Skin epidermis (tissue), 12 donors: ENCODE measurements around the gene RAB28.
"Not testable (repeated sequence)": the region's sequence is repeated elsewhere in the genome, so short reads cannot be mapped to it uniquely, and the experiment has no call there.

Source experiments
- H3K27ac ChIP-seq, 21 experiments: fragments of 200-600 bp; sonication (generic) in 11 of 21; one replicate each; pipeline ENCODE4 v1.5.0; 2020; ENCODE audit warnings: mild to moderate bottlenecking in 3 of 21, inconsistent platforms in 2 of 21, moderate library complexity in 2 of 21
- H3K4me3 ChIP-seq, 7 experiments: fragments of 200-600 bp; sonication (generic) in 2 of 7; one replicate each; pipeline ENCODE4 v1.5.0; 2020; ENCODE audit warnings: inconsistent platforms in 2 of 7, mild to moderate bottlenecking in 2 of 7, moderate library complexity in 1 of 7

RAB28 gene

DNA sequence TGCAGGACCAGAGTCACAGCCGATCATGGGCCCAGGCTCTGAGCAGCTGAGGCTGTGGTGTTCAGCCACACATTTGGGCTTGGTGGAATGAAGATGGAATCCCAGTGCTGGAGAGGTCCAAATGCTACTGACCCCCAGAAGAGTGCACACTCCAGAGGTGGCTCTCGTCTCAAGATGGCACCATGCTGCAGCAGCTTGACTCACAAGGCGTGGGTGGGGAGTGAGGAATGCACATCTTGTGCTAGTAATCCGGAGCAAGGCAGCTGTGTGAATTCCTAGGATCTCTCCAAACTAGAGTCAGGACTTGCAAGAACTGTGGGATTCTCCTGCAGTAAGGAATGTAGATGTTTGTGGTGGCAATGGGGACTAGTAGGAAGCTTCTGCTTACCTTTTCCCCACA is 28.7 kb downstream of the RAB28 start:
- no peak overlapping the region for H3K27ac ChIP-seq
- H3K4me3 ChIP-seq, result no peak overlapping the region

DNA sequence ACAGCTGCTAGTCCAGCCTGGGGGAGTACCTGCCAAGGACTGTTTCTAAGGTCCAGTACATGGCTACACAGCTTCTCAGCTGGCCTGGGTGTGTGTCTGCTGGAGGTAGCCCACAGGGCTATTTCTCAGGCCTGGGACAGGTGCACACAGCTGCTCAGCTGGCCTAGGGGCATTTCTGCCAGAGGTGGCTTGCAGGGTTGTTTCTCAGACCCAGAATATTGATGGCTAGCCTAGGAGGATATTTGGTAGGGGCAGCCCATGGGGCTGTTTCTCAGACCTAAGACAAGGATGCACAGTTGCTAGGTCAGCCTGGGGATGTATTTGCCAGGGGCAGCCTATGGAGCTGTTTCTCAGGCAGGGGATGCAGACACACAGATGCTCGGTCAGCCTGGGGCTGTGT is 29.4 kb downstream of the RAB28 start:
- Histone ChIP-seq H3K27ac (no peak overlapping the region), H3K4me3 (no peak overlapping the region)

DNA sequence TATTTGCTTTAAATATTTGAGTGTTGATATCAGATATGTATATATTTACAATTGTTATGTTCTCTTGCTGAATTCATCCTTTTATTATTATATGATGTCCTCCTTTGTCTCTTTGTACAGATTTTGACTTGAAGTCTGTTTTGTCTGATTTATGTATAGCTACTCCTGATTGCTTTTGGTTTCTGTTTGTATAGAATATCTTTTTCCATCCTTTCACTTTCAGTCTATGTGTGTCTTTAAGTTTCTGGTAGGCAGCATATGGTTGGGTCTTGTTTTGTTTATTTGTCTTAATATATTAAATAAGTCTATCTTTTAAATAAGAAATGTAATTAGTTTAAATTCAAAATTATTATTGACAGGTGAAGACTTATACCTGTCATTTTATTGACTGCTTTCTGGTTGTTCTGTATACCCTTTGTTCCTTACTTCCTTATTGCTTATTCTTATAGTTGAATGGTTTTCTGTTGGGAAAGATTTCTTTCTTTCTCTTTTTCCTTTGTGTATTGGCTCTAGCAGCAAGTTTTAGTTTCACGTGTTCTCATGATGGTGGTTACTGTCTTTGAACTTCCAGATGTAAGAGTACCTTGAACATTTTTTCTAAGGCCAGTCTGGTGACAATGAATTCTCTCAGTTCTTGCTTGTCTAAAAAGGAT is 31.1 kb downstream of the RAB28 start:
- Histone ChIP-seq H3K27ac (no peak overlapping the region), H3K4me3 (no peak overlapping the region)

DNA sequence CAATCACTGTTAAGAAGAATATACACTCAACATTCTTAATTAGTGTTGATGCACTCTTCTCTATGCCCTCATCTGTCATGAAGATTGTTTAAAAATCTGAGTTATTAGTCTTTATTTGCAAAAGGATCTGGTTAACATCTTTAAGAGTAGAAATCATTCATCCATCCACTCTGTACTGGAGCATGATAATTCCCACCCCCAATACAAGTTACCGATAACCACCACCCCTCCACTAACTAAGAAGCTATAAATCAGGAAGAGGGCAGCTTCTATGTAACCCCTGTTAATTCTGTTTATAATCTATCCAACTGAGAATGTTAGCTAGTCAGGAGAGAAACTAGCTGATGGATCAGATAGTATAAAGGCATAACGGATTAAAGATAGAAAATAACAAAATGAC is 34.5 kb downstream of the RAB28 start:
- Histone ChIP-seq H3K4me3 (no peak overlapping the region), H3K27ac (no peak overlapping the region)

DNA sequence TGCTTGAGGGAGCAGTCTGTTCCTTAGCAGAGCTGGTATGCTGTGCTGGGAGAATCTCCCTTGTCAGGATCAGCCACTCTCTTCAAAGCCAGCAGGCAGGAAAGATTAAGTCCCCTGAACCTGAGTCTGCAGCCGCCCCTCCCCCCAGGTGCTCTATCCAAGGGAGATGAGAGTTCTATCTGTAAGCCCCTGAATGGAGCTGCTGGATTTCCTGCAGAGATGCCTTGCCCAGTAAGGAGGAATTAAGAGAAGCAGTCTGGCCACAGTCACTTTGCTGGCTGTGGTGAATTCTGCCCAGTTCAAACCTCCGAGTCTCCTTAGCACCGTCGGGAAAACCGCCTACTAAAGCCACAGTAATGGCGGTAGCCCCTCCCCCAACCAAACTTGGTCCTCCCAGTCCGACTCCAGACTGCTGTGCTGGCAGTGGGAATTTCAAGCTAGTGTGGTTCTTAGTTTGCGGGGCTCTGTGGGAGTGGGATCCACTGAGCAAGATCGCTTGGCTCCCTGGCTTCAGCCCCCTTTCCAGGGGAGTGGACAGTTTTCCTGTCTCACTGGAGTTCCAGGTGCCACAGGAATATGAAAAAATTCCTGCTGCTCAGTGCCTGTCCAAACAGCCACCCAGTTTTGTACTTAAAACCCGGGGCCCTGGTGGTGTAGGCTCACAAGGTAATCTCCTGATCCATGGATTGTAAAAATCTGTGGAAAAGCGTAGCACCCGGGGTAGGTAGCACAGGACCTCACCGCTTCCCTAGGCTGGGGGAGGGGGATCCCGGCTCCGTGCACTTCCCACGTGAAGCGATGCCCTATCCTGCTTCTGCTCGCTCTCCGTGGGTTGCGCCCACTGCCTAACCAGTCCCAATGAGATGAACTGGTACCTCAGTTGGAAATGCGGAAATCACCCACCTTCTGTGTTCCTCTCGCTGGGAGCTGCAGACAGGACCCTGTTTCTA is 38.0 kb downstream of the RAB28 start:
- H3K27ac ChIP-seq, result no peak overlapping the region
- H3K4me3 ChIP-seq, result no peak overlapping the region

DNA sequence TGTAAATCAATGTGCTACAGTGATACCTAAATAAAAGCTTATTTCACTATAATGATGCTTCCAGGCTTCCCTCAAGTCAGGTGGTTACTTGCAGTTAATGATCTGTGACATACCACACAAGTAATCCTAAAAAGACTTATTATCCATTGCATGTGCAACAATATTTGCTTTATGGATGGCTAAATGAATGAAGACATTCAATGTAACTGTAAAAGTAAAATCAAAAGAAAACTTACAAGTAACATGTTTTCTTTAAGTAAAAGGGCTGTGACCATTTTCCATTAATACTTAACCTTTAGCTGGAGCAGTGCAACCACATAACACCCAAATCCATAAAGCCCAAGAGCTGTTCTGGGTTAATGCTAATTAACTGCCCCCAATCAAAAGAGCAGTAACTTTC is 42.6 kb downstream of the RAB28 start:
- no peak overlapping the region for H3K27ac ChIP-seq

DNA sequence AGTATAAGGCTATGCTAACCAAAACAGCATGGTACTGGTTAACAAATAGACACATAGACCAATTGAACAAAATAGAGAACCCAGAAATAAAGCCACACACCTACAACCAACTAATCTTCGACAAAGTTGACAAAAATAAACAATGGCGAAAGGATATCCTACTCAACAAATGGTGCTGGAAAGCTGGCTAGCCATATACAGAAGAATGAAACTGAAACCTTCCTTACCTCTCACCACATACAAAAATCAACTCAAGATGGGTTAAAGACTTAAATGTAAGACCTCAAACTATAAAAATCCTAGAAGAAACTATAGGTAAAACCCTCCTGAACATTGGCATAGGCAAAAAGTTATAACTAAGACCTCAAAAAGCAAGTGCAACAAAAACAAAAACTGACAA is 47.2 kb downstream of the RAB28 start:
- no peak overlapping the region for H3K27ac ChIP-seq
- H3K4me3 ChIP-seq, result no peak overlapping the region

More for the DNA sequence above, 42.6 kb downstream of the RAB28 start:
- H3K4me3 ChIP-seq, result no peak overlapping the region

DNA sequence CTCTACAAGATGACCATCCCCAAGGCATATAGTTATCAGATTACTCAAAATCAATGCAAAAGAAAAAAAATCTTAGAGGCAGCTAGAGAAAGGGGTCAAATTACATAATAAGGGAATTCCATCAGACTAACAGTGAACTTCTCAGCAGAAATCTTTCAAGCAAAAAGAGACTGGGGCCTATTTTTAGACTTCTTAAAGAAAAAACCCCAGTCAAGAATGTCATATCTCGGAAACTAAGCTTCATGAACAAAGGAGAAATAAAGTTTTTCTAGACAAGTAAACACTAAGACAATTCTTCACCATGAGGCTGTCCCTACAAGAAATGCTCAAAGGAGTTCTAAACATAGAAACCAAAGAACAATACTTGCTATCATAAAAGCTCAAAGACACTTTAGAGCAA is 51.7 kb downstream of the RAB28 start:
- Histone ChIP-seq H3K4me3 (no peak overlapping the region), H3K27ac (no peak overlapping the region)

DNA sequence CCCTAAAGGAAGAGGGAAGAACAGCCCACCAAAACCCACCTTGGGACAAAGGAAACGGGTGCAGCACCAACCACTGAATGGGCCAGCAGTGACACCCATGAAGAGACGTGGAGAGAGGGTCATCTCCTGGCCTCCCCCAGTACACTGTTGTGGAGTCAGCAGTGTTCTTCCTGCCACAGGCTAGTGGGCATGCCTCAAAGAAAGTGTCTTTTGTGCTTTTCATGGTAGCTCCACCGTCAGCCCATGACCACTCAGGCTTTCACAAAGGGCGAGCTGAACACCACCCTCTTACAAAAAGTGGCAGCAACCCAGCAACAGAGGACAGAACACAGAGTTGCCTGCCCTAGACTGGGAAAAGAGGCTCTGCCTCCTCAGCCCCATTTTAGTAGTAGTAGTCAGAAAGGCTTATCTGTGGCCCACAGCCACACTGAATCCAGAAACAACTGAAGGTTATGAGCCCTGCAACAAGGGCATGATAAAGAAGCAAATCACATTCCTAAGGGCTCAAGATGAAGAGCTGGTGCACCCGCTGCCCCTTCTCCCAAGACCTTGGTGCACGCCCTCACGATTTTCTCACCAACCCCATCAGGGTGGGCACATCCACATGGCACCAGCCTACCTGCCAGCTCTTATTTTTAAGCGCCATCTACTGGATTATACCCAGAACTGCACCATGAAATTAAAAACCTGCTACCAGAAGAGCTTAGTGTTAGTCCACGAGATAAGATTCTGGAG is 53.1 kb downstream of the RAB28 start:
- Histone ChIP-seq H3K4me3 (no peak overlapping the region), H3K27ac (no peak overlapping the region)

DNA sequence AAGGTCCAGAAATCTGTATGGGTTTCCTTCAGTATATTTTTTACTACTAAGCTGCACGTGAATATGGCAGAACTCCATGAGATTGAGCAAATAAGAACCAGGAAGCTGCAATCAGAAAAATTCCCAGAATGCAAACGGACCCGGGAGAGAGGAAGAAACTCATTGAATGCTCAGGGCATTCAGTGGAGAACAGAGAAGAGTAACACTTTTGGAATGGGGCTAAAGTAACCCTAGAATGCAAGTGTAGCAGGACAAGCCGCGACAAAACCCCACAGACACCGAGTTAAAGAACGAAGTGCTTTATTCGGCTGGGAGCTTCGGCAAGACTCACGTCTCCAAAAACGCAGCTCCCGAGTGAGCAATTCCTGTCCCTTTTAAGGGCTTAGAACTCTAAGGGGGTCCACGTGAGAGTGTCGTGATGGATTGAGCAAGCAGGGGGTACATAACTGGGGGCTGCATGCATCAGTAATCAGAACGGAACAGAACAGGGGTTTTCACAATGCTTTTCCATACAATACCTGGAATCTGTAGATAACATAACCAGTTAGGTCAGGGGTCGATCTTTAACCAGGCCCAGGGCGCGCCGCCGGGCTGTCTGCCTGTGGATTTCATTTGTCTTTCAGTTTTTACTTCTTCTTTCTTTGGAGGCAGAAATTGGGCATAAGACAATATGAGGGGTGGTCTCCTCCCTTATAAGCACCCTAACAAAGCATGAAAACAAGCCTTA is 56.4 kb downstream of the RAB28 start:
- peak overlapping the region in 1 of 21 experiments; percentile 5 for H3K27ac ChIP-seq
- no peak overlapping the region for H3K4me3 ChIP-seq

DNA sequence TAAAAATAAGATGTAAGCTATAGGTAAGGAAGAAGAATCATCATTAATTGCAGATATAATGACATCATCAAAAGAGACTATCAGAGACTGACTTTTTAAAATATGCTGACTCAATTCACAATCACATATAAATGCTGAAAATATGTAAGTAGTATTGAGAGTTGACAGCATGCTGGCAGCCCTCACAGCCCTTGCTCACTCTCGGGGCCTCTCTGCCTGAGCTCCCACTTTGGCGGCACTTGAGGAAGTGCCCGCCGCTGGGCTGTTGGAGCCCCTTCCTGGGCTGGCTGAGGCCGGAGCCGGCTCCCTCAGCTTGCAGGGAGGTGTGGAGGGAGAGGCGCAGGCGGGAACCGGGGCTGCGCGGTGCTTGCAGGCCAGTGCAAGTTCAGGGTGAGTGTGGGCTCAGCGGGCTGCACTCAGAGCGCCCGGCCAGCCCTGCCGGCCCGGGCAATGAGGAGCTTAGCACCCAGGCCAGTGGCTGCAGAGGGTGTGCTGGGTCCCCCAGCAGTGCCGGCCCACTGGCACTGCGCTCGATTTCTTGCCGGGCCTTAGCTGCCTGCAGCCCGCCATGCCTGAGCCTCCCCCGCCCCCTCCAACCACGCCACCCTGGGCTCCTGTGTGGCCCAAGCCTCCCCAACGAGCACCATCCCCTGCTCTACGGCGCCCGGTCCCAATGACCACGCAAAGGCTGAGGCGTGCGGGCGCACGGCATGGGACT is 68.9 kb downstream of the RAB28 start:
- Histone ChIP-seq H3K4me3 (no peak overlapping the region), H3K27ac (peak overlapping the region in 2 of 21 experiments; percentile 8 to 26)

DNA sequence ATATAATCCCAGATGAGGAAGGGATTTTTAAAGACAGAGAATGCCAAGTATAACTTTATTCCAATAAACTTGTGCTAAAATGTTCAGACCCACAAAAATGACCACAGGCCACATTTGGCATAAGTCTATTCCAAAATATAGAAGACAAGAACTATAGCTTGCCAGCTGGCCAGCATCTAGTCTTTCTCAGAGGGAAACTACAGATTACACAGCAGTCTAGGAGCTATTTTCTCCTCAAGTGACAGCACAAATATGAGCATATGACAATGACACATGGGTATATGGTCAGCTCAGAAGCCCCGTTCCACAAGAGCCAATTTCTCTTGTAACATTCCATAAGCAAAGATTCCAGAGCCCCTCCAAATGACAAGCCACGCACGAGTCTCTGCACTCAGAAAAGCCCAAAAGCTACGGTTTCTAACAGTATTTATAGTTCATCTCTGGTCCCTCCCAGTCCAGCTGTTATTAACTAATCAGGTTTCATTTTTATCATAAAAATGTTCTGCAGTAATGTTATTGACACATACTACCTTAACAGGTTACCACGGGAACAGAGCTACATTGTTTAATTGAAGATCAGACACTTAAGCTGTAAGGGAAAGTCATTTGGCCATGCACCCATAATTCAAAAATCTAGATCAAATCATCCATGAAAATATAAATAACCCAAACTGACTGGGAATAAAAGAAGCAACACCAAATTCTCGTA is 70.3 kb downstream of the RAB28 start:
- Histone ChIP-seq H3K27ac (peak overlapping the region in 3 of 21 experiments; percentile 4 to 38 (median 21)), H3K4me3 (no peak overlapping the region)

DNA sequence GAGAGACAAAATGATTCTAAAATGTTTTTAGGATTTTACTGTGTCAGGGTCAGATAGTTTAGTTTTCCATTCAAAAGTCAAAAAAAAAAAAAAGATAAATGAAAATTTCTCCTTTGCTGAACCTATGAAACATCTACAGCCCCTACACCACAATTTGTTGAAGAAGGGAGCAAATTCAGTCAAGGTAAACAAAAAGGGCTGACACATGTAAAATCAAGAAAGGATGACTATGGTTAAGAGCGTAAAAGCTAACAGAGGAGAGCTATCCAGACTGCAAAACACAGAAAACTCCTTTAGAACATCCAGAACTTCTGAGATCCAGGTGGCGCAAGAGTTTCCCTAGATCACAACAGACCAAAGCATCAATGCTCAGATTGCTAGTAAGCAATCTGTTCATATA is 72.2 kb downstream of the RAB28 start:
- H3K4me3 ChIP-seq, result no peak overlapping the region
- H3K27ac ChIP-seq, result no peak overlapping the region

DNA sequence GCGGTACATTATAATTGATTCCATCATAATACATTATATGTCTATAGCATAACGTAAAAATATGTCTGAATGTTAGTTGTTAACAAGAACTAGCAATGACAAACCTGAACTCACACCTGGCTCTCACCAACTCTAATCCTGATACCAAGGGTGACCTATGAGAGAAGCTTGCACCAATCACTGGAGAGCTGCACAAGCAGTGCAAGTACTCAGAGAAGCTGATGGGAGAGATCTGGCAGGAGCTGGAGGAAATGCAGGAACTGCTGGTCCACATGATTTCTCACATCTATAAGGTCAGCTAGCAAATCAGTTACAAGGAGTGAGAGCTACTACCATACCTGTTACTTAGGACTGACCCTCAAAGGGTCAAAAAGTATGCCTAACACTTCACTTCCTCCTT is 74.8 kb downstream of the RAB28 start:
- Histone ChIP-seq H3K27ac (no peak overlapping the region), H3K4me3 (no peak overlapping the region)

DNA sequence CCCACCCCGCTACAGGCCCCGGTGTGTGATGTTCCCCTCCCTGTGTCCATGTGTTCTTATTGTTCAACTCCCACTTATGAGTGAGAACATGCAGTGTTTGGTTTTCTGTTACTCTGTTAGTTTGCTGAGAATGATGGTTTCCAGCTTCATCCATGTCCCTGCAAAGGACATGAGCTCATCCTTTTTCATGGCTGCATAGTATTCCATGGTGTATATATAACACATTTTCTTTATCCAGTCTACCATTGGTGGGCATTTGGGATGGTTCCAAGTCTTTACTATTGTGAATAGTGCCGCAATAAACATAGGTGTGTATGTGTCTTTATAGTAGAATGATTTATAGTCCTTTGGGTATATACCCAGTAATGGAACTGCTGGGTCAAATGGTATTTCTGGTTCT is 78.0 kb downstream of the RAB28 start:
- H3K27ac ChIP-seq, result not testable (repeated sequence)

DNA sequence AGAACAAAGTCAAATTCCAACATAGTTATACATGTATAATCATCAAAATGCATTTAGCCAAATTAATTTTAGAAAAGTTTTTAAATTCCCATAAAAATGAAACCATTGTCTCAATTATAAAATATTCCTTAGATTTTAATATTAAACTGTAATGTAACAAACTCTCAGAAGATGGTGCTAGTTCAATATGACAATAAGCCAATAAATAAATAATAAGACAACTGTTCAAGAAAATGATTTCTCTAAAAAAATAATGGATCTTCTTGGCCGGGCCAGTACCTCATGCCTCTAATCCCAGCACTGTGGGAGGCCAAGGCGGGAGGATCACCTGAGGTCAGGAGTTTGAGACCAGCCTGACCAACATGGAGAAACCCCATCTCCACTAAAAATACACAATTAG is 80.3 kb downstream of the RAB28 start:
- no peak overlapping the region for H3K4me3 ChIP-seq
- H3K27ac ChIP-seq, result no peak overlapping the region

More for the DNA sequence above, 78.0 kb downstream of the RAB28 start:
- not testable (repeated sequence) for H3K4me3 ChIP-seq

DNA sequence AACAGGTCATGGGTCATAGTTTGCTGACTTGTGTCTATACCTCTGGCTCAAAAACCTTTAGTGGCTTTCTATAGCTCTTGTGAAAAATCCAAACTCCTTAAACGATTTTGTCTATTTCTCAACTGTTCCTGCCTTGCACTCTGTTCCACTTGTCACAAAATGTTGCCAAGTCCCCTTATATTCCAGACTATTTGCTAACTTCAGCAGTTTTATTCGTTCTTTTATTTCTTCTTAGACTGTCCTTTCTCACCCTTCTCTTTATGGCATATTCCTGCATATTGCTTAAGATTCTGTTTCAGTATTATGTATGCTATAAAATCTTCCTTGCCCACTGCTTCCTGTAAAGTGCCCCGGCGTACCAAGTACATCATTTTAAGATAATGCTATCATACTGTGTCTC is 80.8 kb downstream of the RAB28 start:
- no peak overlapping the region for H3K4me3 ChIP-seq
- no peak overlapping the region for H3K27ac ChIP-seq

DNA sequence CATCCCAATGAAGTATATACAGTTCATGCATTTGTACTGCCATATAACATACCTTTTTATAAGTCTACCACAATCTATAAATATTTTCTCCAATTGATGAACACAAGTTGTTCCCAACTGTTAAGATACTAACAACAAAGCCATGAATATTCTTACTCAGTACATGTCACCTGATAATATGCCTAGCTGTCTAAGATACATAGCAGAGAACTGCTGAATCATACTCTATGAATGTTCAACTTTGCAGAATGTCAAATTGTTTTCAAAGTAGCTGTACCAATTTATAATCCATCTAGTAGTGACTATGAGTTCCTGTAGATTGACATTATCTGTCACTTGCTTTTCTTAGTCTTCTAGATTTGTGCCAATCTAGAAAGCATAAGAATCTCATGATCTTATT is 84.9 kb downstream of the RAB28 start:
- no peak overlapping the region for H3K4me3 ChIP-seq
- H3K27ac ChIP-seq, result no peak overlapping the region

DNA sequence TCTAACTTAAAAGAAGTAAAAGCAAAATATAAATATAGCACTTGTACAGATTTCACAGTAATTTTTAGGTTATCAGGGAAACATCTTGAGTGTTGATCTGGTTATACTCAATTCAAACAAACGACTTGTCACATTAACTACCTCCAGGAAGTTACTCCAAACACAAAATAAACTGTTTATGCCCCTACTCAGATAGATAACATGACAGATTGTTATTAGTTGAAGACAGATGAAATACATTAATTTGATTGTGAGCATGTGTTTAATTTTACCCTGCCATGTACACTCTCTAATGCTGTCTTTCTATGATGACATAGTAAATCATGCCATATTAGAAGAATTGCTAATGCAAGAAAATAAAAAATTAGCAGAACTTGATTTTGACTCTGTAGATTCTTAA is 88.0 kb downstream of the RAB28 start:
- Histone ChIP-seq H3K4me3 (no peak overlapping the region), H3K27ac (no peak overlapping the region)
